GM12878 (cell line): Measurements from ENCODE around the gene GRHL1. TPM values are rescaled to one million over a fixed set of nuclear protein-coding genes. Genes with fewer than 3 reads are reported as not detected.

Source experiments
- CBX3 ChIP-seq: fragments of 200-600 bp; sonication (generic); IDR thresholded peaks from 2 replicates; pipeline ENCODE4 v1.6.1; 2016; ENCODE audit warnings: low read depth, borderline replicate concordance
- CBX5 ChIP-seq: sonication (generic); IDR thresholded peaks from 2 replicates; pipeline ENCODE4 v1.6.1; 2016; ENCODE audit warnings: low read depth, moderate library complexity, mild to moderate bottlenecking, inconsistent platforms
- DPF2 ChIP-seq: fragments of 450-650 bp; IDR thresholded peaks from 2 replicates; pipeline ENCODE4 v1.6.1; 2017; ENCODE audit warnings: mild to moderate bottlenecking
- IKZF1 ChIP-seq: fragments of 450-650 bp; conservative IDR thresholded peaks from 2 replicates; pipeline ENCODE4 v1.6.1; 2017; ENCODE audit warnings: antibody characterized with exemption, mild to moderate bottlenecking
- NKRF ChIP-seq: fragments of 450-650 bp; conservative IDR thresholded peaks from 2 replicates; pipeline ENCODE4 v1.6.1; 2017; ENCODE audit warnings: mild to moderate bottlenecking, moderate library complexity
- PKNOX1 ChIP-seq: fragments of 450-650 bp; IDR thresholded peaks from 2 replicates; pipeline ENCODE4 v1.6.1; 2016; ENCODE audit warnings: mild to moderate bottlenecking
- SPI1 ChIP-seq: IDR thresholded peaks from 2 replicates; pipeline ENCODE4 v1.6.1; 2011; ENCODE audit warnings: low read depth, mild to moderate bottlenecking, low read length, moderate library complexity, borderline replicate concordance; ENCODE audit not compliant: insufficient read depth
- TCF7 ChIP-seq: IDR thresholded peaks from 2 replicates; pipeline ENCODE4 v1.6.1; 2014; ENCODE audit warnings: antibody characterized with exemption, borderline replicate concordance
- ZBTB33 ChIP-seq: fragments of 450-650 bp; IDR thresholded peaks from 2 replicates; pipeline ENCODE4 v1.6.1; 2017; ENCODE audit warnings: mild to moderate bottlenecking
- polyA plus RNA-seq, 11 experiments: library from polyadenylated mRNA; depleted of rRNA in 4 of 11; unstranded in 6 of 11; stranded (reverse) in 5 of 11; fragments of >200 nt; fragmentation: Nextera tagmentation in 4 of 11; fragmentation: Illumina TruSeq in 1 of 11; extraction: Ambion mirVana in 4 of 11; extraction: Trizol in 1 of 11; gene quantifications; 1 replicate in 1 of 11; 2 replicates in 10 of 11; pipeline versions ENCODE4 v1.2.1 to v1.2.3, GENCODE V29; 2011 to 2016; ENCODE audit warnings: inconsistent platforms in 2 of 11, missing spikeins in 2 of 11, low read depth in 1 of 11
- total RNA-seq, 4 experiments: library from RNA; depleted of rRNA in 3 of 4; stranded (reverse); fragments of >200 nt in 3 of 4; fragmentation: Illumina TruSeq in 1 of 4; extraction: Trizol in 1 of 4; gene quantifications; 2 replicates each; pipeline versions ENCODE4 v1.2.1 to v1.2.3, GENCODE V29; 2013 to 2021

GRHL1 gene
- total and polyA plus RNA-seq, 10 of the 15 experiments (the other 5 are each of a cell fraction or from before 2014, with no cell fraction given), result 0.09 to 0.81 (median 0.28) TPM; not detected in 1

GRCh38 chr2:9965119-9965822, 13.8 kb downstream of the GRHL1 start (continued):
- peak; percentile 89; the same call in 1 of the 2 replicates for TF ChIP-seq ZBTB33
- 0 out of 2 replicates have a peak, but pooled peaks have one; percentile 31 for TF ChIP-seq DPF2
- no peak for TF ChIP-seq CBX3
- no peak for TF ChIP-seq TCF7
- no peak for TF ChIP-seq NKRF
- 0 out of 2 replicates have a peak, but pooled peaks have one; percentile 28 for TF ChIP-seq IKZF1
- TF ChIP-seq CBX5, result no peak
- peak; percentile 23; the same call in 1 of the 2 replicates for TF ChIP-seq PKNOX1
- peak; percentile 61; the same call in 1 of the 2 replicates for TF ChIP-seq SPI1
